Sigmoid colon (tissue), 7 donors: ENCODE data around the gene KIAA1217. TPM values are rescaled to one million over a fixed set of nuclear protein-coding genes. Genes with fewer than 3 reads are reported as not detected.
A peak's percentile ranks its signal among the peaks of the same experiment; 100 is the strongest.

Experiments
- DNase-seq: peaks from one replicate; pipeline ENCODE4 v3.0.0-alpha.2; 2019
- H3K27ac ChIP-seq, 4 donors: fragments of 200-600 bp; sonication (generic); one replicate each; pipeline ENCODE4 v1.5.1; 2016 to 2019; ENCODE audit warnings: mild to moderate bottlenecking in 1 of 4
- H3K27me3 ChIP-seq, 3 donors: fragments of 200-600 bp; sonication (generic); one replicate each; pipeline ENCODE4 v1.5.1; 2019; ENCODE audit warnings: mild to moderate bottlenecking in 1 of 3
- H3K36me3 ChIP-seq, 4 donors: fragments of 200-600 bp; sonication (generic); one replicate each; pipeline ENCODE4 v1.5.1; 2016 to 2019
- H3K4me1 ChIP-seq, 4 donors: fragments of 200-600 bp; sonication (generic); one replicate each; pipeline ENCODE4 v1.5.1; 2017 to 2019
- H3K4me3 ChIP-seq, 4 donors: fragments of 200-600 bp; sonication (generic); one replicate each; pipeline ENCODE4 v1.5.1; 2017 to 2019; ENCODE audit warnings: mild to moderate bottlenecking in 2 of 4, moderate library complexity in 1 of 4
- H3K9me3 ChIP-seq, 4 donors: fragments of 200-600 bp in 3 of 4; sonication (generic) in 3 of 4; one replicate each; pipeline versions ENCODE4 v1.5.1 to v1.6.1; 2013 to 2019
- CTCF ChIP-seq, 4 experiments: fragments of 450-650 bp in 3 of 4; fragments of 200-600 bp in 1 of 4; IDR thresholded peaks; one replicate each; pipeline ENCODE4 v1.5.1; 2016 to 2019; ENCODE audit warnings: antibody characterized with exemption in 4 of 4, mild to moderate bottlenecking in 3 of 4, moderate library complexity in 2 of 4
- EP300 ChIP-seq, 4 donors: sonication (generic); formaldehyde crosslinking; IDR thresholded peaks; one replicate each; pipeline ENCODE4 v1.6.1; 2017; ENCODE audit warnings: antibody characterized with exemption in 4 of 4
- POLR2A ChIP-seq, 2 donors: fragments of 450-650 bp; IDR thresholded peaks; one replicate each; pipeline ENCODE4 v1.6.1; 2016; ENCODE audit warnings: antibody characterized with exemption in 2 of 2, mild to moderate bottlenecking in 2 of 2, moderate library complexity in 2 of 2
- POLR2AphosphoS5 ChIP-seq, 4 donors: sonication (generic); formaldehyde crosslinking; IDR thresholded peaks; one replicate each; pipeline ENCODE4 v1.6.1; 2017; ENCODE audit warnings: antibody characterized with exemption in 4 of 4
- WGBS, 2 donors: extraction: QIAGEN DNeasy Blood & Tissue Kit; methylation state at CpG; one replicate each; pipeline ENCODE4 v1.1.7; 2013; 5-methylcytosine and 5-hydroxymethylcytosine counted together
- intact Hi-C: fragments of 100-400 bp; cut with DNase I; formaldehyde crosslinking; loops from one replicate; pipeline ENCODE4 v1.15.1; 2023
- polyA plus RNA-seq, 3 donors: library from polyadenylated mRNA; stranded (reverse); fragments of 200-250 nt; gene quantifications; one replicate each; pipeline ENCODE4 v1.2.3, GENCODE V29; 2013
- total RNA-seq, 4 donors: library from RNA; depleted of rRNA; stranded (reverse); fragments of >200 nt; gene quantifications; one replicate each; pipeline ENCODE4 v1.1.0, GENCODE V29; 2016
- donor health status: healthy with polysubstance abuse.
- donor health status: Bipolar disorder and iron deficiency.
- donor health status: healthy.

The KIAA1217 gene
- total and polyA plus RNA-seq, 7 donors, result 7.6 to 31.9 (median 15.0) TPM

GRCh38 chr10:24417053-24417452 lies 208.1 kb downstream of the KIAA1217 start:
- Histone ChIP-seq H3K27me3 (no peaks in the 10 kb centered on the region), H3K4me1 (peaks cover 0 to 17% (median 14%) of the 10 kb centered on the region in 4 donors), H3K4me3 (no peak overlapping the region), H3K36me3 (no peaks in the 10 kb centered on the region), H3K9me3 (no peaks in the 10 kb centered on the region), H3K27ac (peak overlapping the region in 2 of 4 donors; percentile 45 to 58)
- 80 to 83% methylated on average over 7 of the region's 7 CpGs for WGBS, 2 donors
- DNase-seq, result no peak
- intact Hi-C loops, result no loop called here
- TF ChIP-seq POLR2AphosphoS5 (IDR thresholded peaks at IDR 0.05), result no peak
- no peak for TF ChIP-seq EP300 (IDR thresholded peaks at IDR 0.05)

DNA sequence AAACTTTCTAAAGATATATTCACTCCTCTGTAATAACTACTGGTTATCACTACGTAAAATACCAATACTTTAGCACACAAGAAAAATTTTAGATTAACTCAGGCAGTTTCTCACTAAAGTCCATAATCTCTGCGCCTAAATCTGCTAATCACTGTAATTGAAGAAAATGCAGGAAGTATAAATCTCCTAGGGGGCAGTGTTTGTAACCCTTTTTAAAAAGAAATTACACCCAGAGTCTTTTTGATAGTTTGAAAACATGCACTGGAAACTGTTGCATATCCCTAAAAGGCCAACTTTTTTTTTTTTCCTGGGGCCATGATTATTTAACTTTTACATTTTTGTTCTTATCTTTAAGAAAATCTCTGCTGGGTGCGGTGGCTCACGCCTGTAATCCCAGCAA lies 209.6 kb downstream of the KIAA1217 start:
- Histone ChIP-seq H3K4me1 (peaks cover 0 to 17% (median 14%) of the 10 kb centered on the region in 4 donors), H3K27me3 (no peaks in the 10 kb centered on the region), H3K4me3 (no peak overlapping the region), H3K27ac (no peak overlapping the region), H3K36me3 (no peaks in the 10 kb centered on the region), H3K9me3 (no peaks in the 10 kb centered on the region)
- TF ChIP-seq CTCF (IDR thresholded peaks at IDR 0.05) (no peak), POLR2AphosphoS5 (IDR thresholded peaks at IDR 0.05) (no peak), EP300 (IDR thresholded peaks at IDR 0.05) (no peak), POLR2A (IDR thresholded peaks at IDR 0.05) (no peak)
- intact Hi-C loops, result no loop called here
- 80 to 90% methylated on average over 4 of the region's 4 CpGs for WGBS, 2 donors
- DNase-seq, result no peak

GRCh38 chr10:24419066-24419465 lies 210.1 kb downstream of the KIAA1217 start:
- Histone ChIP-seq H3K4me1 (peaks cover 0 to 17% (median 14%) of the 10 kb centered on the region in 4 donors), H3K27ac (no peak overlapping the region), H3K9me3 (no peaks in the 10 kb centered on the region), H3K27me3 (no peaks in the 10 kb centered on the region), H3K36me3 (no peaks in the 10 kb centered on the region), H3K4me3 (no peak overlapping the region)
- 56 to 80% methylated on average over 3 of the region's 3 CpGs for WGBS, 2 donors
- intact Hi-C loops, result no loop called here
- TF ChIP-seq CTCF (IDR thresholded peaks at IDR 0.05) (no peak), POLR2A (IDR thresholded peaks at IDR 0.05) (no peak)
- DNase-seq, result no peak

GRCh38 chr10:24425151-24425550 lies 216.2 kb downstream of the KIAA1217 start:
- no peaks in the 10 kb centered on the region for H3K36me3 ChIP-seq
- no peaks in the 10 kb centered on the region for H3K27me3 ChIP-seq
- no peak overlapping the region for H3K4me3 ChIP-seq
- peaks cover 0 to 12% (median 8%) of the 10 kb centered on the region in 4 donors for H3K4me1 ChIP-seq
- no peaks in the 10 kb centered on the region for H3K9me3 ChIP-seq
- TF ChIP-seq CTCF (IDR thresholded peaks at IDR 0.05) (no peak), POLR2A (IDR thresholded peaks at IDR 0.05) (no peak), POLR2AphosphoS5 (IDR thresholded peaks at IDR 0.05) (no peak), EP300 (IDR thresholded peaks at IDR 0.05) (no peak)
- intact Hi-C loops, result no loop called here
- no peak for DNase-seq
- 89 to 95% methylated on average over 1 of the region's 1 CpG for WGBS, 2 donors
- H3K27ac ChIP-seq, result no peak overlapping the region

DNA sequence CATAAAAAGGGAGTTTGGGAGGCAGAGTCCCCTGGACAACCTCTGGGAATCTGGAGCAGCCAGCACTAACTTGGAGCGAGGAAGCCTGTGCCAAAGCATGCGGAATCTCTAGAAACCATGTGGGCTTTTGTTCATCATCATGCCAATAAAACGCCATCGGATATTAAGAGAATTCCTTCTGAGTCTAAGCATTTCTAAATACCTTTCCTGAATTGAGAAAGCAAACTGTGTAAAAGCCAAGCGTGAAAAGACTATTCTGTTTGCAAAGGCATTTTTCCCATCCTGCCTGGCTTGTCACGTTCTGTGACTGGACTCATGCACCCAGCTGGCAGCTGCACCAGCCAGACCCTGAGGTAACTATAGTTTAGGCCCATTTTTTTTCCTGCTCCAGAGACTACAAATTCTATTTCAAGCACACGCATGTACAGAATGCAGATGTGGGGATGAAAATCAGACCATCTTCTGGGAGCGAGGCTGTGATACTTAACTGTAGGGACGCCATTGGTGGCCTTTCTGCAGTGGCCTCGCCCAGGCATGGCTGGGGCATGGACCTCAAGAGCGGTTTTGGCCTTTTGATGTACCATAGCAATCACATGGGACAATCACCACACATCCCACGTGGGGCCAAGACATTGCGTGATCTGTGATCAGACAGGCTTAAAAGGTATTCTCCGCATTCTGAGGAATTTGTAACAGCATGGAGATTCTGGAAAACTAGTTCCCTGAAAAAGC lies 218.9 kb downstream of the KIAA1217 start:
- DNase-seq, result no peak
- peak overlapping the region in 2 of 4 donors; percentile 3 to 33 for H3K27ac ChIP-seq
- no peaks in the 10 kb centered on the region for H3K27me3 ChIP-seq

More for the DNA sequence above, 218.9 kb downstream of the KIAA1217 start:
- 90 to 95% methylated on average over 14 of the region's 14 CpGs for WGBS, 2 donors
- intact Hi-C loops, result no loop called here
- TF ChIP-seq POLR2AphosphoS5 (IDR thresholded peaks at IDR 0.05) (peak in 3 of 4 donors; percentile 10 to 54 (median 13)), CTCF (IDR thresholded peaks at IDR 0.05) (no peak), EP300 (IDR thresholded peaks at IDR 0.05) (no peak), POLR2A (IDR thresholded peaks at IDR 0.05) (no peak)
- Histone ChIP-seq H3K36me3 (no peaks in the 10 kb centered on the region), H3K4me1 (peaks cover 0 to 12% (median 8%) of the 10 kb centered on the region in 4 donors), H3K9me3 (no peaks in the 10 kb centered on the region), H3K4me3 (no peak overlapping the region)
